Uterus (tissue), 4 donors: ENCODE measurements around the gene PPP1R2. TPM values are rescaled to one million over a fixed set of nuclear protein-coding genes. Genes with fewer than 3 reads are reported as not detected.

Experiments
- DNase-seq, 2 donors: peaks; one replicate each; pipeline ENCODE4 v3.0.0-alpha.2; 2019 to 2020
- H3K27ac ChIP-seq, 2 donors: fragments of 200-600 bp; sonication (generic); 1 replicate in 1 of 2; 2 replicates in 1 of 2; pipeline ENCODE4 v1.5.1; 2016 to 2018
- H3K27me3 ChIP-seq, 2 donors: fragments of 200-600 bp; sonication (generic); one replicate each; pipeline ENCODE4 v1.5.1; 2018 to 2019; ENCODE audit warnings: control low read depth in 1 of 2
- H3K36me3 ChIP-seq, 2 donors: fragments of 200-600 bp; sonication (generic); one replicate each; pipeline ENCODE4 v1.5.1; 2019; ENCODE audit warnings: control low read depth in 1 of 2
- H3K4me1 ChIP-seq, 2 donors: fragments of 200-600 bp; sonication (generic); one replicate each; pipeline ENCODE4 v1.5.1; 2018 to 2019; ENCODE audit warnings: control low read depth in 1 of 2
- H3K4me3 ChIP-seq, 2 donors: fragments of 200-600 bp; sonication (generic); 1 replicate in 1 of 2; 2 replicates in 1 of 2; pipeline ENCODE4 v1.5.1; 2018 to 2019; ENCODE audit warnings: mild to moderate bottlenecking in 1 of 2
- H3K9me3 ChIP-seq, 2 donors: fragments of 200-600 bp; sonication (generic); one replicate each; pipeline ENCODE4 v1.5.1; 2019; ENCODE audit warnings: control low read depth in 1 of 2
- CTCF ChIP-seq, 4 experiments: fragments of 200-600 bp in 2 of 4; fragments of 450-650 bp in 2 of 4; sonication (generic) in 2 of 4; IDR thresholded peaks; one replicate each; pipeline ENCODE4 v1.5.1; 2016 to 2019; ENCODE audit warnings: antibody characterized with exemption in 4 of 4, mild to moderate bottlenecking in 2 of 4, moderate library complexity in 1 of 4
- POLR2A ChIP-seq, 2 donors: fragments of 450-650 bp; IDR thresholded peaks; one replicate each; pipeline ENCODE4 v1.6.1; 2016; ENCODE audit warnings: antibody characterized with exemption in 2 of 2, mild to moderate bottlenecking in 1 of 2, moderate library complexity in 1 of 2
- intact Hi-C: fragments of 100-400 bp; cut with DNase I; formaldehyde crosslinking; loops from one replicate; pipeline ENCODE4 v1.15.1; 2023; ENCODE audit warnings: low total_unique reads
- total RNA-seq, 4 donors: library from RNA; depleted of rRNA in 3 of 4; stranded (reverse); fragments of >200 nt in 3 of 4; gene quantifications; one replicate each; pipeline versions ENCODE4 v1.1.0 to v1.2.4, GENCODE V29; 2014 to 2023
- donor health status: DM: yes; HTN: yes; CAD: no.

The PPP1R2 gene
- total RNA-seq, 4 donors from 2014 or later = 48.2 to 248 (median 106) TPM

- H3K27me3 ChIP-seq = no peaks in the 10 kb centered on the region
- no peak for DNase-seq
- no peaks in the 10 kb centered on the region for H3K36me3 ChIP-seq
- no peak overlapping the region for H3K4me3 ChIP-seq
- H3K4me1 ChIP-seq = no peaks in the 10 kb centered on the region
- peak in 2 of 4 experiments; percentile 20 to 25 for TF ChIP-seq CTCF (IDR thresholded peaks at IDR 0.05)
- TF ChIP-seq POLR2A (IDR thresholded peaks at IDR 0.05) = no peak
- no peaks in the 10 kb centered on the region for H3K9me3 ChIP-seq
- intact Hi-C loops = no loop called here
- H3K27ac ChIP-seq = no peak overlapping the region
Measured at GRCh38 chr3:195556390-195556789, 13.3 kb upstream of the PPP1R2 start.

- H3K27me3 ChIP-seq = no peaks in the 10 kb centered on the region
- intact Hi-C loops = no loop called here
- H3K27ac ChIP-seq = no peak overlapping the region
- H3K4me1 ChIP-seq = no peaks in the 10 kb centered on the region
- no peak overlapping the region for H3K4me3 ChIP-seq
- H3K36me3 ChIP-seq = no peaks in the 10 kb centered on the region
- DNase-seq = no peak
- no peaks in the 10 kb centered on the region for H3K9me3 ChIP-seq
- no peak for TF ChIP-seq POLR2A (IDR thresholded peaks at IDR 0.05)
- no peak for TF ChIP-seq CTCF (IDR thresholded peaks at IDR 0.05)
Measured at GRCh38 chr3:195555110-195555509, 12.0 kb upstream of the PPP1R2 start.

GRCh38 chr3:195554458-195554857, 11.3 kb upstream of the PPP1R2 start:
- H3K9me3 ChIP-seq = no peaks in the 10 kb centered on the region
- no peak for DNase-seq
- TF ChIP-seq CTCF (IDR thresholded peaks at IDR 0.05) (no peak), POLR2A (IDR thresholded peaks at IDR 0.05) (no peak)
- H3K4me1 ChIP-seq = no peaks in the 10 kb centered on the region
- no peak overlapping the region for H3K27ac ChIP-seq
- H3K4me3 ChIP-seq = no peak overlapping the region
- H3K27me3 ChIP-seq = no peaks in the 10 kb centered on the region
- intact Hi-C loops = no loop called here
- H3K36me3 ChIP-seq = no peaks in the 10 kb centered on the region

GRCh38 chr3:195553268-195553667, 10.1 kb upstream of the PPP1R2 start:
- intact Hi-C loops = no loop called here
- no peak for TF ChIP-seq CTCF (IDR thresholded peaks at IDR 0.05)
- no peak for TF ChIP-seq POLR2A (IDR thresholded peaks at IDR 0.05)
- no peaks in the 10 kb centered on the region for H3K36me3 ChIP-seq
- no peaks in the 10 kb centered on the region for H3K9me3 ChIP-seq
- H3K4me1 ChIP-seq = no peaks in the 10 kb centered on the region
- DNase-seq = no peak
- H3K27me3 ChIP-seq = no peaks in the 10 kb centered on the region
- no peak overlapping the region for H3K27ac ChIP-seq
- no peak overlapping the region for H3K4me3 ChIP-seq

GRCh38 chr3:195551381-195551978, 8.4 kb upstream of the PPP1R2 start:
- DNase-seq = peak in 1 of 2 donors; percentile 36
- intact Hi-C loops = no loop called here

More at GRCh38 chr3:195551381-195551978, 8.4 kb upstream of the PPP1R2 start:
- Histone ChIP-seq H3K4me1 (no peaks in the 10 kb centered on the region), H3K27me3 (no peaks in the 10 kb centered on the region), H3K27ac (no peak overlapping the region), H3K36me3 (no peaks in the 10 kb centered on the region), H3K9me3 (no peaks in the 10 kb centered on the region), H3K4me3 (no peak overlapping the region)
- TF ChIP-seq CTCF (IDR thresholded peaks at IDR 0.05) (no peak), POLR2A (IDR thresholded peaks at IDR 0.05) (no peak)
